A549 treated with CpdA at 1 μM for 4 hours (cell line): ENCODE data around the gene OSM. TPM values are rescaled to one million over a fixed set of nuclear protein-coding genes. Genes with fewer than 3 reads are reported as not detected.

ENCODE experiments used
- total RNA-seq: library from RNA; stranded (reverse); fragments of 200-300 nt; extraction: Qiagen RNA extraction; gene quantifications from 5 replicates; pipeline ENCODE4 v1.2.3, GENCODE V29; 2022; ENCODE audit warnings: low read depth

OSM gene
- 0.02 to 0.09 TPM in 2 of 5 replicates, not detected in the others for total RNA-seq

DNA sequence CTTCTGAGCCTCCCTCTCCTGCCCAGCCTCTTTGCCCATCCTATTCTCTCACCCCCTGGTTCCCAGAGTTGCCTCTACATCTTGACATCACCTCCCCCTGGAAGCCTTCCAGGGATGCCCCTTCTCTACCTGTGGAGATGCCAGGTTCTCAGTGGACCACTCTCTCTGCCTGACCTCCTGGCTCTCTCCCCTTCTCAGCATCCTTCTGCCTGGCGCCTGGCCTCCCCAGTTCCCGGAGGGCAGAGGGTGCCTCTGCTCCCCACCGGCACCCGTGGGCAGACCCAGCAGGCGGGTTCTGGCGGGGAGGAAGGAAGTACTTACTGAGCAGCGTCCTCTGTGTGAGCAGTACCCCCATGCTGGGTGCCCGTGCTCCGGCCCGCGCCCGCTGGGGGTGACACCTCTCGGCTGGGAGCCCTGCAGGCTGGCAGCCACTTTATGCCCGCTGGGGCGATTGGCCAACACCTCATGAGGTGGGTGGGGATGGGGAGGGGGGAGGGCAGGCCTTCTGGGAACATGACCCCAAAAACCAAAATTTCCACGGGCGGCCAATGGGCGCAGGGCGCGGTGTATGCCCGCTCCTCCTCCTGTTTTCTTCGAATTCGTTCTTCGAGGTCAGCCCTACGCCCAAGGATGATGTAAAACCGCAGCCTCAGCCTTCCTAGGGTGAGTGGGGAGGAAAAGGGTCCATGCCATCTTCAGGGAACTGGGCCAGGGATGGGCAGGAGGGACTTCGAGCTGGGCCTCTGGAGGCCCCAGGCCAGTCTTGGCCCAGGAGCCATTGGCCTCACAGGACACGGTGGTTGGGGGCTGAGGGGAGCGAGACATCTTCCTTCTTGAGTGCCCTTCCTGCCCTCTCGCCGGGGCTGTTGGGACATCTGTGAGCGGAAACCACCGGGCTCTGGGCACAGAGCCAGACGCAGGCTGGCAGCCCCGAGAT lies at the start of gene OSM:
Gene OSM, minus strand, starts transcription at position 407 of the 937 bp plus-strand sequence. Its CDS starts 52 bp downstream, at position 355.

DNA sequence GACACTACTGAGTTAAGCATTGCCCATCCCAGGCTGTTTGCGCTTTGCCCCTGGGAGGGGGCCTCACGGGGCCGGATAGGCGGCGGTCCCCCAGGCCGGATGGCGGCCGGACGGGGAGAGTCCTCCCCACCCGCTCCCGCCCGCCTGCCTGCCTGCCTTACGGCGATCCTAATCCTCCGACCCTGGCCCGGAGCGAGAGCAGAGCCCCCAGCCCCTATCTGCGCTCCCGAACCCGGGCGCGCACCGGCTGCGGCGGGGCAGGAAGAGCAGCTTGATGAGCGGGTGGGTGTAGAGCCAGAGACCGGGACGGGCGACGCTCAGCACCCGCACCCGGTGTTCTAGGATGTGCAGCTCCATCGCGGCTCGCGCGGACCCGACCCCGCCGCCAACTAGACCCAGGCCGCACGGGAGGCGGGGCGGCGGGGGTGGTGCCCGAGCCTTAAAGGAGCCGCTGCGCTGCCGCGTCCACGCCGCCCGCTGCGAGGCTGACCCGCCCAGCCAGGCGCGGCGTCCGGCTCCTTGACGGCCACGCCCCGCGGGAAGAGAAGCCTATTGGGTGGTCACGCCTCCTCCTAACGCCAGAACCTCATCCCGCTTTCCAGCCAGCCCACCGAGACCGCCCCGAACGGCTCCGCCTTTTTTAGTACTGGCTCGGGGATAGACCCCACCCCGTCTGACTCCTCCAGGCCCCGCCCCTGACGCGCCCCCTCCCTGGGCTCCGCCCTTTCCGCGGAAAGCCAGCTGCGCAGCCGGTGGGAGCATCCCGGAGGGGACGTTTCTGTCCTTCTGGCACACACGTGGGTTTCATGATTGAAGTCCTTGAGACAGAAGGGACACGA lies 22.7 kb upstream of the OSM start, which contains the start of gene CASTOR1:
Gene CASTOR1, minus strand, starts transcription at position 365 of the 839 bp plus-strand sequence. Its CDS starts 8 bp downstream, at position 357.

DNA sequence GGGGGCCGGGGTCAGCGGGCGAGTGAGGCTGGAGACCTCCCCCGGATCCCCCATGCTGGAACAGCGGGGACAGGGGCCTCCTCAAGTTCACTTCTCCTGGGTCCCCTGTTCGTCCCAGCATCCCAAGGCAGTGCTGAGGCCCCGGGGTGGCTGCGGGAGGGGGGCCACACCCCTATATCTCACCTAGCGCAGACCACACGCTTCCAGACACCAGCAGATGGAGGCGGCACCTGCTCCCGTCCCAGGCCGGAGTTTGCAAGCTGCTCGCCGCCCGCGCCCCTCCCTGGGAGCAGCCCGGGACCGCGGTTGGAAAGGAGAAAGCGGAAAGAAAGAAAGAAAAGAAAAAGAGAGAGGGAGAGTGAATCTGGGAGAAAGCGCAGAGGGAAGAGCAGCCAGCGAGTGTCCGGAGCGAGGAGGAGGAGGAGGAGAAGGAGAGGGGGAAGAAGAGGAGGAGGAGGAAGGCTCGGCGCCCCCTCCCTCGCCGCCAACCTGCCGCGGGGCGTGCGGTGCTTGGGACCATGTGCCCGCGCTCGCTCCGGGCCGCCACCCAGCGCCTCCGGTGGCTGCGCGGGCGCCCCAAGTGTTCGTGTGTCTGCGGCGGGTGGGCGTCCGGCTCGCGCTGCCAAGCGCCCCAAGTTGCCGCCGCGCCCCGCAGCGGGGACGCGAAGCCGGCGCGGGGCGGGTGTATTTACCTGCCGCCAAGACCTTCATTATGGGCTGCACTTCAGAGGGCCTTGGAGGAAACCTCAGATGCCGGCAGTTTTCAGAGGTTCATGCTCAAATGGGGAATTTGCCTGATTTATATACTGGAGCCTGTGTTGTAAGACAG lies 20.5 kb downstream of the OSM start, which contains the start of gene LIF:
Gene LIF, minus strand, starts transcription at position 775 of the 829 bp plus-strand sequence. Its CDS starts 64 bp downstream, at position 711.

Other genes starting within 250 kb of the OSM start
- not detected in 5 replicates for gene HORMAD2, start 186.4 kb downstream of the OSM start, total RNA-seq
- 33.9 to 49.9 TPM (median 45.0 TPM) in 5 replicates for gene LIF, start 20.1 kb downstream of the OSM start, total RNA-seq
- 4.9 to 8.7 TPM (median 6.5 TPM) in 5 replicates for gene CASTOR1, start 22.7 kb upstream of the OSM start, total RNA-seq
- gene TBC1D10A, start 60.1 kb upstream of the OSM start, total RNA-seq = 9.2 to 12.7 TPM (median 12.4 TPM) in 5 replicates
- 45.0 to 70.0 TPM (median 61.9 TPM) in 5 replicates for gene SF3A1, start 90.0 kb upstream of the OSM start, total RNA-seq
- 2.2 to 3.3 TPM (median 3.2 TPM) in 5 replicates for gene CCDC157, start 90.2 kb upstream of the OSM start, total RNA-seq
- gene RNF215, start 120.6 kb upstream of the OSM start, total RNA-seq = 16.0 to 20.7 TPM (median 17.3 TPM) in 5 replicates
- 18.4 to 36.4 TPM (median 24.9 TPM) in 5 replicates for gene SEC14L2, start 130.2 kb upstream of the OSM start, total RNA-seq
- 70.1 to 77.3 TPM (median 72.6 TPM) in 5 replicates for gene MTFP1, start 158.9 kb upstream of the OSM start, total RNA-seq
- not detected in 5 replicates for gene SEC14L3, start 205.2 kb upstream of the OSM start, total RNA-seq
- gene SEC14L4, start 238.8 kb upstream of the OSM start, total RNA-seq = 4.0 to 6.7 TPM (median 5.1 TPM) in 5 replicates